Ishikawa (cell line): ENCODE data around the gene BSG.

Source experiments
- EP300 ChIP-seq: IDR thresholded peaks from 2 replicates; pipeline ENCODE4 v1.6.1; 2012; ENCODE audit warnings: borderline replicate concordance
- TAF1 ChIP-seq: IDR thresholded peaks from 2 replicates; pipeline ENCODE4 v1.6.1; 2012; ENCODE audit warnings: low read depth, mild to moderate bottlenecking
- TF ChIP-seq, protein P1 (sequence below): IDR thresholded peaks from 2 replicates; pipeline ENCODE4 v1.6.1; 2012
- TF ChIP-seq, protein P2 (sequence below): IDR thresholded peaks from 2 replicates; pipeline ENCODE4 v1.6.1; 2012; ENCODE audit warnings: low read depth, mild to moderate bottlenecking
- TF ChIP-seq, protein P3 (sequence below): IDR thresholded peaks from 2 replicates; pipeline ENCODE4 v1.6.1; 2012

DNA sequence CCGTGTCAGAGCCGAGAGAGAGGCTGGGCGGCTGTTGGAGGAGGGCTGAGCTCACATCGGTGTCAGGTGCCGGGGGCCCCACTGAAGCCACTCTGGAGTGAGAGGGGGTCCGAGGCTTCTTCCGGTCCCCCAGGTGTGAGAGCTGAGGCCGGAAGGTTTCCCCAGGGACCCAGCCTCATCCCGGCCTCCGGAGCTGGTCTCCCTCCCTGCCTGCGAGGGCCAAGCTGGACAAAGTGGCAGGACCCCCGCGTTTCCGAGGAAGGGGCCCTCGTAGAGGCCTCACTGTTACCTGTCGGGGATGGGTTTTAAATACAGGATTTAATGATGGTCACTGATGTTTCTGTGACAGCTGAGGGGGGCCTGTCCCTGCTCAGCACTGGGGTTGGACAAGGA, 23.9 kb downstream of the BSG start:
- TF ChIP-seq EP300 (no peak), TAF1 (no peak)
- TF ChIP-seq, protein P1, sequence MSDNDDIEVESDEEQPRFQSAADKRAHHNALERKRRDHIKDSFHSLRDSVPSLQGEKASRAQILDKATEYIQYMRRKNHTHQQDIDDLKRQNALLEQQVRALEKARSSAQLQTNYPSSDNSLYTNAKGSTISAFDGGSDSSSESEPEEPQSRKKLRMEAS, result no peak
- TF ChIP-seq, protein P2, sequence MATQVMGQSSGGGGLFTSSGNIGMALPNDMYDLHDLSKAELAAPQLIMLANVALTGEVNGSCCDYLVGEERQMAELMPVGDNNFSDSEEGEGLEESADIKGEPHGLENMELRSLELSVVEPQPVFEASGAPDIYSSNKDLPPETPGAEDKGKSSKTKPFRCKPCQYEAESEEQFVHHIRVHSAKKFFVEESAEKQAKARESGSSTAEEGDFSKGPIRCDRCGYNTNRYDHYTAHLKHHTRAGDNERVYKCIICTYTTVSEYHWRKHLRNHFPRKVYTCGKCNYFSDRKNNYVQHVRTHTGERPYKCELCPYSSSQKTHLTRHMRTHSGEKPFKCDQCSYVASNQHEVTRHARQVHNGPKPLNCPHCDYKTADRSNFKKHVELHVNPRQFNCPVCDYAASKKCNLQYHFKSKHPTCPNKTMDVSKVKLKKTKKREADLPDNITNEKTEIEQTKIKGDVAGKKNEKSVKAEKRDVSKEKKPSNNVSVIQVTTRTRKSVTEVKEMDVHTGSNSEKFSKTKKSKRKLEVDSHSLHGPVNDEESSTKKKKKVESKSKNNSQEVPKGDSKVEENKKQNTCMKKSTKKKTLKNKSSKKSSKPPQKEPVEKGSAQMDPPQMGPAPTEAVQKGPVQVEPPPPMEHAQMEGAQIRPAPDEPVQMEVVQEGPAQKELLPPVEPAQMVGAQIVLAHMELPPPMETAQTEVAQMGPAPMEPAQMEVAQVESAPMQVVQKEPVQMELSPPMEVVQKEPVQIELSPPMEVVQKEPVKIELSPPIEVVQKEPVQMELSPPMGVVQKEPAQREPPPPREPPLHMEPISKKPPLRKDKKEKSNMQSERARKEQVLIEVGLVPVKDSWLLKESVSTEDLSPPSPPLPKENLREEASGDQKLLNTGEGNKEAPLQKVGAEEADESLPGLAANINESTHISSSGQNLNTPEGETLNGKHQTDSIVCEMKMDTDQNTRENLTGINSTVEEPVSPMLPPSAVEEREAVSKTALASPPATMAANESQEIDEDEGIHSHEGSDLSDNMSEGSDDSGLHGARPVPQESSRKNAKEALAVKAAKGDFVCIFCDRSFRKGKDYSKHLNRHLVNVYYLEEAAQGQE, result no peak
- TF ChIP-seq, protein P3, sequence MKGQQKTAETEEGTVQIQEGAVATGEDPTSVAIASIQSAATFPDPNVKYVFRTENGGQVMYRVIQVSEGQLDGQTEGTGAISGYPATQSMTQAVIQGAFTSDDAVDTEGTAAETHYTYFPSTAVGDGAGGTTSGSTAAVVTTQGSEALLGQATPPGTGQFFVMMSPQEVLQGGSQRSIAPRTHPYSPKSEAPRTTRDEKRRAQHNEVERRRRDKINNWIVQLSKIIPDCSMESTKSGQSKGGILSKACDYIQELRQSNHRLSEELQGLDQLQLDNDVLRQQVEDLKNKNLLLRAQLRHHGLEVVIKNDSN, result no peak
